Smooth muscle cell (in vitro differentiated cells): ENCODE measurements around the gene NFKBIL1. TPM values are rescaled to one million over a fixed set of nuclear protein-coding genes. Genes with fewer than 3 reads are reported as not detected.

Experiments
- DNase-seq: peaks from one replicate; lab custom pipeline; 2025; ENCODE audit not compliant: unreplicated experiment; lab: John Stamatoyannopoulos, UW
- H2AFZ ChIP-seq: fragments of 200-600 bp; sonication (generic); 2 replicates; pipeline ENCODE4 v1.6.0; 2016; ENCODE audit warnings: antibody characterized with exemption, low read depth, mild to moderate bottlenecking
- H3F3A ChIP-seq: fragments of 200-600 bp; sonication (generic); 2 replicates; pipeline ENCODE4 v1.6.0; 2017; ENCODE audit warnings: antibody characterized with exemption, low read depth
- H3K27ac ChIP-seq: fragments of 200-600 bp; sonication (generic); 2 replicates; pipeline ENCODE4 v1.5.1; 2016; ENCODE audit warnings: low read depth, mild to moderate bottlenecking
- H3K27me3 ChIP-seq: fragments of 200-600 bp; sonication (generic); 2 replicates; pipeline ENCODE4 v1.6.1; 2016; ENCODE audit warnings: low read depth, mild to moderate bottlenecking
- H3K36me3 ChIP-seq: fragments of 200-600 bp; sonication (generic); 2 replicates; pipeline ENCODE4 v1.5.1; 2016; ENCODE audit warnings: low read depth
- H3K4me1 ChIP-seq: fragments of 200-600 bp; sonication (generic); 2 replicates; pipeline ENCODE4 v1.5.1; 2016; ENCODE audit warnings: low read depth
- H3K4me2 ChIP-seq: fragments of 200-600 bp; sonication (generic); 2 replicates; pipeline ENCODE4 v1.6.0; 2016; ENCODE audit warnings: mild to moderate bottlenecking
- H3K4me3 ChIP-seq: fragments of 200-600 bp; sonication (generic); 2 replicates; pipeline ENCODE4 v1.5.1; 2016; ENCODE audit warnings: mild to moderate bottlenecking
- H3K79me2 ChIP-seq: fragments of 200-600 bp; sonication (generic); 2 replicates; pipeline ENCODE4 v1.6.0; 2016; ENCODE audit warnings: low read depth, mild to moderate bottlenecking
- H3K9ac ChIP-seq: fragments of 200-600 bp; sonication (generic); 2 replicates; pipeline ENCODE4 v1.6.0; 2016; ENCODE audit warnings: low read depth
- H3K9me3 ChIP-seq: fragments of 200-600 bp; sonication (generic); replicated peaks from 2 replicates; pipeline ENCODE4 v1.5.1; 2016; ENCODE audit warnings: low read depth
- H4K20me1 ChIP-seq: fragments of 200-600 bp; sonication (generic); 2 replicates; pipeline ENCODE4 v1.6.0; 2016; ENCODE audit warnings: low read depth
- CTCF ChIP-seq: fragments of 200-600 bp; sonication (generic); IDR thresholded peaks from 2 replicates; pipeline ENCODE4 v1.5.1; 2017; ENCODE audit warnings: borderline replicate concordance, mild to moderate bottlenecking, antibody characterized with exemption; ENCODE audit not compliant: insufficient read depth, poor library complexity, severe bottlenecking
- WGBS: methylation state at CpG from one replicate; pipeline ENCODE4 v1.1.7; 2016; ENCODE audit warnings: low lambda C conversion rate; 5-methylcytosine and 5-hydroxymethylcytosine counted together
- polyA plus RNA-seq: library from polyadenylated mRNA; unstranded; fragments of >200 nt; fragmentation: Nextera tagmentation; extraction: Ambion mirVana; gene quantifications from 2 replicates; pipeline ENCODE4 v1.2.1, GENCODE V29; 2016
- total RNA-seq: library from RNA; depleted of rRNA; stranded (reverse); fragments of >200 nt; gene quantifications from 2 replicates; pipeline ENCODE4 v1.2.3, GENCODE V29; 2014

NFKBIL1 gene
- total and polyA plus RNA-seq, 2 experiments from 2014 or later = 8.1 to 23.5 TPM

- Histone ChIP-seq H3K4me3 (no peak overlapping the region), H3K9me3 (no peaks in the 10 kb centered on the region), H3K27ac (peak overlapping the region; percentile 22), H3K4me1 (no peaks in the 10 kb centered on the region), H3K27me3 (no peaks in the 10 kb centered on the region), H3K79me2 (no peaks in the 10 kb centered on the region), H2AFZ (no peak overlapping the region), H4K20me1 (no peaks in the 10 kb centered on the region), H3K4me2 (no peak overlapping the region), H3K36me3 (no peaks in the 10 kb centered on the region), H3K9ac (no peak overlapping the region), H3F3A (no peaks in the 10 kb centered on the region)
- no peak for DNase-seq
- 73% methylated on average over 12 of the region's 12 CpGs for WGBS
- TF ChIP-seq CTCF = no peak
Observed at GRCh38 chr6:31578184-31579118, 31.0 kb downstream of the NFKBIL1 start.

- no peak overlapping the region for H3K4me2 ChIP-seq
- H3K9ac ChIP-seq = no peak overlapping the region
- H2AFZ ChIP-seq = no peak overlapping the region
- no peaks in the 10 kb centered on the region for H3K4me1 ChIP-seq
- no peak overlapping the region for H3K4me3 ChIP-seq
- no peaks in the 10 kb centered on the region for H3K9me3 ChIP-seq
- 92% methylated on average over 3 of the region's 3 CpGs for WGBS
- H3K27ac ChIP-seq = no peak overlapping the region
- TF ChIP-seq CTCF = no peak
- no peaks in the 10 kb centered on the region for H4K20me1 ChIP-seq
- no peaks in the 10 kb centered on the region for H3K79me2 ChIP-seq
- no peak for DNase-seq
- H3K27me3 ChIP-seq = no peaks in the 10 kb centered on the region
- H3K36me3 ChIP-seq = no peaks in the 10 kb centered on the region
- H3F3A ChIP-seq = no peaks in the 10 kb centered on the region
Observed at GRCh38 chr6:31579119-31579505, 31.7 kb downstream of the NFKBIL1 start.

- Histone ChIP-seq H3K9ac (no peak overlapping the region), H3K79me2 (no peaks in the 10 kb centered on the region), H3K4me3 (no peak overlapping the region), H3K9me3 (no peaks in the 10 kb centered on the region), H3K27me3 (no peaks in the 10 kb centered on the region), H3K27ac (no peak overlapping the region), H2AFZ (peak overlapping the region; percentile 79), H3F3A (no peaks in the 10 kb centered on the region), H3K4me2 (peak overlapping the region; percentile 84), H3K4me1 (no peaks in the 10 kb centered on the region), H4K20me1 (no peaks in the 10 kb centered on the region), H3K36me3 (no peaks in the 10 kb centered on the region)
- no peak for DNase-seq
- 95% methylated on average over 8 of the region's 8 CpGs for WGBS
- TF ChIP-seq CTCF = no peak
Observed at GRCh38 chr6:31579546-31580437, 32.4 kb downstream of the NFKBIL1 start.
